COR-L47 (cell line): ENCODE measurements around the gene IER5L.

Experiments
- DNase-seq: peaks from one replicate; lab custom pipeline; 2025; lab: John Stamatoyannopoulos, UW

Gene IER5L

GRCh38 chr9:129160712-129161533 is 17.1 kb downstream of the IER5L start:
- no peak for DNase-seq

GRCh38 chr9:129156163-129156562 is 21.9 kb downstream of the IER5L start:
- no peak for DNase-seq

GRCh38 chr9:129154866-129155477 is 23.1 kb downstream of the IER5L start:
- DNase-seq = no peak

GRCh38 chr9:129151469-129151868 is 26.6 kb downstream of the IER5L start:
- DNase-seq = no peak

- DNase-seq = no peak
Measured at GRCh38 chr9:129150672-129151211, 27.3 kb downstream of the IER5L start.

- no peak for DNase-seq
Measured at GRCh38 chr9:129150122-129150521, 27.9 kb downstream of the IER5L start.

GRCh38 chr9:129149442-129149841 is 28.6 kb downstream of the IER5L start:
- DNase-seq = no peak

- DNase-seq = no peak
Measured at GRCh38 chr9:129148463-129149204, 29.4 kb downstream of the IER5L start.

GRCh38 chr9:129146441-129146941 is 31.6 kb downstream of the IER5L start:
- no peak for DNase-seq

- DNase-seq = no peak
Measured at GRCh38 chr9:129145841-129146292, 32.2 kb downstream of the IER5L start.

- no peak for DNase-seq
Measured at GRCh38 chr9:129145316-129145715, 32.7 kb downstream of the IER5L start.

- DNase-seq = peak; percentile 56
Measured at GRCh38 chr9:129143031-129143927, 34.8 kb downstream of the IER5L start.

GRCh38 chr9:129142138-129142935 is 35.7 kb downstream of the IER5L start:
- DNase-seq = no peak

GRCh38 chr9:129141066-129142041 is 36.7 kb downstream of the IER5L start:
- no peak for DNase-seq

- DNase-seq = peak; percentile 17
Measured at GRCh38 chr9:129140397-129141065, 37.5 kb downstream of the IER5L start.

- peak; percentile 72 for DNase-seq
Measured at GRCh38 chr9:129139993-129140396, 38.1 kb downstream of the IER5L start.

- DNase-seq = peak; percentile 51
Measured at GRCh38 chr9:129139233-129139992, 38.6 kb downstream of the IER5L start.
